Ovary (tissue), 3 donors: ENCODE measurements around the gene RHOU.

Experiments used
- EP300 ChIP-seq: sonication (generic); formaldehyde crosslinking; IDR thresholded peaks from one replicate; pipeline ENCODE4 v1.6.1; 2017; ENCODE audit warnings: antibody characterized with exemption
- POLR2A ChIP-seq: fragments of 450-650 bp; IDR thresholded peaks from one replicate; pipeline ENCODE4 v1.6.1; 2017; ENCODE audit warnings: antibody characterized with exemption, mild to moderate bottlenecking, moderate library complexity
- TF ChIP-seq, protein P1 (sequence below), 3 donors: fragments of 450-650 bp in 2 of 3; fragments of 200-600 bp in 1 of 3; IDR thresholded peaks; one replicate each; pipeline versions ENCODE4 v1.5.1 to v1.8.0; 2016 to 2022; ENCODE audit warnings: antibody characterized with exemption in 3 of 3, mild to moderate bottlenecking in 1 of 3
- donor health status: DM: no; HTN: no; CAD: no.

DNA sequence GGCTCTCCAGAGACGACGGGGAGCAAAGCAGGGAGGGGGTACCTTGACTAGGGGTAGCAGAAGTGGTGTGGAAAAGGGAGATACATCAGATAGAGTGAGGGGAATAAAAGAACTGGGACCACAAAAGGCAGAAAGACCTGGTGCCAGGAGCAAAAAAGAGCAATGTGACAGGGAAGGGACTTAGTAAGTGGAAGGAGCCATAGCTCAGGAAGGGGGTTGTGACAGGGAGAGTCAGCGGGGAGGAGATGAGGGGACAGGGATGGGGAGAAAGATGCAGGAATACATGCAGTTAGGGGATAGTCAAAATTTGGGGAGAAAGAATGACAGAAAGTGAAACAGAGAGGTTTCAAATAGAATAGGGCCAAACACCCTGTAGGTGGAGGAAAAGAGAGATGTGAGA is 20.5 kb downstream of the RHOU start:
- TF ChIP-seq EP300 (no peak), POLR2A (no peak)
- TF ChIP-seq, protein P1, sequence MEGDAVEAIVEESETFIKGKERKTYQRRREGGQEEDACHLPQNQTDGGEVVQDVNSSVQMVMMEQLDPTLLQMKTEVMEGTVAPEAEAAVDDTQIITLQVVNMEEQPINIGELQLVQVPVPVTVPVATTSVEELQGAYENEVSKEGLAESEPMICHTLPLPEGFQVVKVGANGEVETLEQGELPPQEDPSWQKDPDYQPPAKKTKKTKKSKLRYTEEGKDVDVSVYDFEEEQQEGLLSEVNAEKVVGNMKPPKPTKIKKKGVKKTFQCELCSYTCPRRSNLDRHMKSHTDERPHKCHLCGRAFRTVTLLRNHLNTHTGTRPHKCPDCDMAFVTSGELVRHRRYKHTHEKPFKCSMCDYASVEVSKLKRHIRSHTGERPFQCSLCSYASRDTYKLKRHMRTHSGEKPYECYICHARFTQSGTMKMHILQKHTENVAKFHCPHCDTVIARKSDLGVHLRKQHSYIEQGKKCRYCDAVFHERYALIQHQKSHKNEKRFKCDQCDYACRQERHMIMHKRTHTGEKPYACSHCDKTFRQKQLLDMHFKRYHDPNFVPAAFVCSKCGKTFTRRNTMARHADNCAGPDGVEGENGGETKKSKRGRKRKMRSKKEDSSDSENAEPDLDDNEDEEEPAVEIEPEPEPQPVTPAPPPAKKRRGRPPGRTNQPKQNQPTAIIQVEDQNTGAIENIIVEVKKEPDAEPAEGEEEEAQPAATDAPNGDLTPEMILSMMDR (IDR thresholded peaks at IDR 0.05): no peak
